RWPE1 (cell line): ENCODE measurements around the gene KIF27.
"Not testable (repeated sequence)": the region's sequence is repeated elsewhere in the genome, so short reads cannot be mapped to it uniquely, and the experiment has no call there.

Experiments used
- CTCF ChIA-PET: fragments of 350-600 bp; sonication (Branson Sonifier 250); formaldehyde crosslinking; extraction: SDS; loops from one replicate; lab custom pipeline; 2021; lab: Yijun Ruan, JAX
- POLR2A ChIA-PET: fragments of 400-600 bp; formaldehyde crosslinking; extraction: SDS; loops from one replicate; lab custom pipeline; 2020; ENCODE audit warnings: antibody characterized with exemption; ENCODE audit not compliant: low non-redundant PET; lab: Yijun Ruan, JAX
- DNase-seq: peaks from one replicate; pipeline ENCODE4 v3.0.0; 2012; ENCODE audit warnings: low spot score
- H3K27ac ChIP-seq: fragments of 450-650 bp; 2 replicates; pipeline ENCODE4 v1.5.1; 2017
- TF ChIP-seq, protein P1 (sequence below): fragments of 450-650 bp; conservative IDR thresholded peaks from 2 replicates; pipeline ENCODE4 v1.5.1; 2017; ENCODE audit warnings: low read depth, mild to moderate bottlenecking

Gene KIF27

DNA sequence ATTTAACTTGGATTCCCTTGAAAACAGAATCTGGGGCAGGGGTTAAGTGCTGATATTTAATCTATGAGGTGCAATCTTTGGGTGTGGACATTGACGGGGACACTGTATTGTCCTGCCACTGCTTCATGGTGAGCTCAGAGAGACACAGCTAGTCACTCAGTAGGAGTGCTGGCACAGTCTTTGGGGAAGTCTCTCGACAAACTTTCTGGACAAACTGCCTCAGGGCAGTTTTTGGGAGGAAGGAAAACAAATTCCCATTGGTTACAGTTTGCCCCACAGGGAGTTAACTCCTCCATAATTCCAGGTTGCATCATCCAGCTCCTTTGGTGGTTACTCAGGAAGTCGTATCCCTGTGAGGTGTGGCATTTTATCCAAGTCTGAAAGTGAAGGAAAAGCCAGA lies 40.9 kb upstream of the KIF27 start:
- DNase-seq, result peak; percentile 46
- peak overlapping the region; percentile 68 for H3K27ac ChIP-seq
- CTCF ChIA-PET, result interaction anchor here (1.2 kb wide), 1 partner anchor 25 kb away, joined by 4 read pairs; no protein-coding TSS in a partner anchor
- POLR2A ChIA-PET, result no interaction called here
- TF ChIP-seq, protein P1, sequence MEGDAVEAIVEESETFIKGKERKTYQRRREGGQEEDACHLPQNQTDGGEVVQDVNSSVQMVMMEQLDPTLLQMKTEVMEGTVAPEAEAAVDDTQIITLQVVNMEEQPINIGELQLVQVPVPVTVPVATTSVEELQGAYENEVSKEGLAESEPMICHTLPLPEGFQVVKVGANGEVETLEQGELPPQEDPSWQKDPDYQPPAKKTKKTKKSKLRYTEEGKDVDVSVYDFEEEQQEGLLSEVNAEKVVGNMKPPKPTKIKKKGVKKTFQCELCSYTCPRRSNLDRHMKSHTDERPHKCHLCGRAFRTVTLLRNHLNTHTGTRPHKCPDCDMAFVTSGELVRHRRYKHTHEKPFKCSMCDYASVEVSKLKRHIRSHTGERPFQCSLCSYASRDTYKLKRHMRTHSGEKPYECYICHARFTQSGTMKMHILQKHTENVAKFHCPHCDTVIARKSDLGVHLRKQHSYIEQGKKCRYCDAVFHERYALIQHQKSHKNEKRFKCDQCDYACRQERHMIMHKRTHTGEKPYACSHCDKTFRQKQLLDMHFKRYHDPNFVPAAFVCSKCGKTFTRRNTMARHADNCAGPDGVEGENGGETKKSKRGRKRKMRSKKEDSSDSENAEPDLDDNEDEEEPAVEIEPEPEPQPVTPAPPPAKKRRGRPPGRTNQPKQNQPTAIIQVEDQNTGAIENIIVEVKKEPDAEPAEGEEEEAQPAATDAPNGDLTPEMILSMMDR, result no peak

DNA sequence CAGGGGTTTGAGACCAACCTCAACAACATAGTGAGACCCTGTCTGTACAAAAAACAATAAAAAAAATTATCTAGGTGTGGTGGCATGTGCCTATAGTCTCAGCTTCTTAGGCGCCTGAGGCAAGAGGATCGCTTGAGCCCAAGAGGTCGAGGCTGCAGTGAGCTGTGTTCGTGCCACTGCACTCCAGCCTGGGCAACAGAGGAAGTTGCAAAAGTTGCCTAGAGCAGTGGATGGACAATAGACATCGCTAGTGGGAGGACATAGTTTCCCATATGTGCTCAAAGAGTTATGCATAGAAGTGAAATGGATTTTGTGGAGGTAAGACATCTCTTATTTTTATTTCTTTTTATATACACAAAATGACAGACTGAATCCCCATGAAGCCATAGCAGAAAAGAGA lies 39.8 kb upstream of the KIF27 start:
- CTCF ChIA-PET, result interaction anchor here (0.6 to 1.3 kb wide), 2 partner anchors 24 to 1990 kb away, joined by 3 to 4 read pairs; no protein-coding TSS in a partner anchor
- POLR2A ChIA-PET, result no interaction called here
- TF ChIP-seq, protein P1, result no peak
- H3K27ac ChIP-seq, result no peak overlapping the region
- no peak for DNase-seq

DNA sequence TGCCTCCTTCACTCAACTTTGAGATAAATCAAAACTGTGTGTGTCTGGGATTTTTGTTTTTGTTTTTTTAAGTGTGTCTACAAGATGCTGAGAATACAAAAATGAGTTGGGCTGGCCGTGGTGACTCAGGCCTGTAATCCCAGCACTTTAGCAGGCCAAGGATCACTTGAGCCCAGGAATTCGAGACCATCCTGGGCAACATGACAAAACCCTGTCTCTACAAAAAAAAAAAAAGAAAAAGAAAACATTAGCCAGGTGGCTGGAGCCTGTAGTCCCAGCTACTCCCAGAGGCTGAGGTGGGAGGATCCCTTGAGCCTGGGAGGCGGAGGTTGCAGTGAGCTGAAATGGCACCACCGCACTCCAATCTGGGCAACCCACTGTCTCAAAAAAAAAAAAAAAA lies 37.8 kb upstream of the KIF27 start:
- TF ChIP-seq, protein P1, result no peak
- POLR2A ChIA-PET, result interaction anchor here (0.7 kb wide), 1 partner anchor 177 kb away, joined by 3 read pairs; no protein-coding TSS in a partner anchor
- CTCF ChIA-PET, result no interaction called here

DNA sequence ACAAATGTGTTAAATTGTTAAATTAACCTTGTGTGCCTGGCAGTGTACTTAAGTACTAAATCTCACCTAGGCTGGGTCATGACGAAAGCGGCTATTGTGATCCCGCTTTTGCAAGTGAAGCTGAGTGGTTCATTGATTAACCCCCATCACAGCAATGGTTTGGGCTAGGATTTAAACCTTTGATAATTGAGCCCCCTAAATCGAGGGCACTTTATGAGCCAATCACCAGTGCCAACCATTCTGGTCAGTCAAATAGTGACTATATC lies 35.9 kb upstream of the KIF27 start:
- POLR2A ChIA-PET, result no interaction called here
- TF ChIP-seq, protein P1, result no peak
- no peak for DNase-seq
- H3K27ac ChIP-seq, result peak overlapping the region; percentile 95
- CTCF ChIA-PET, result no interaction called here

More for the DNA sequence above, 37.8 kb upstream of the KIF27 start:
- peak overlapping the region; percentile 80 for H3K27ac ChIP-seq
- no peak for DNase-seq

DNA sequence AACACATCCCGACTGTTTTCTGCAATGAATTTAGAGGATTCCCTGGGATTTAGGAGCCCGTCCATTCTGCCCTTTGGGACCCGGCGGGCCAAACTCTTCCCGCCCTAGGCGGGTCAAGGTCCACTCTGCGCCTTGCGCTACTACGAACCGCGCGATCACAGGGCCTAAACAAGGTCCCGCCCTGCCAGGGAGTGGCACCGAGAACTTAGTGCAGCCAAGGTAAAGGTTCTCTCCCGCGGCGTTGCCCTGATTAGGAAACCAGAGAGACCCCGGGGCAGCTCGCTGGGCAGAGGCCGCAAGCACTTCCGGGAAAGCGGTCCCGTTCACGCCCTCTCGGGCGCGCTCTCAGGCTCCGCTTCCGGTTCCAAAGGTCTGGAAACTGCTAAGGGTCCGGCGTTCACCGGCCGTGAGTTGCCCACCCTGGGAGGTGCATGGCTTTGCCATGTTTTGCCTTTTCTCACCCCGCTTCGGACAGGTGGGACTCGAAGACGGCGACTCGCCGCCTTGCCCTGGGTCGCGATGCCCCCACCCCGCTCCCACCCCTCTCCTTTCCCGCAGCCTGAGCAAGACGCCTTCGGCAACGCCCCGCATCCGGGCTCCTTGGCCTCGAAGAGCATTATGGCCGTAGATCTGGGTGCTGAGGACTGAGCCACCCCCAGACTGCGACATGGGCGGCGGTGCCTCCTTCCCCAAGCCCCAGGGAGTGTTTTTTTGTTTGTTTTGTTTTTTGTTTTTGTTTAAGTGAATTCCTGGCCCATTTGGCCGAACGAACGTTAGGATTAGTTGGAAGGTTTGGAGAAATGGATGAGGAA lies 35.4 kb upstream of the KIF27 start:
- ChIA-PET CTCF (interaction anchor here (1.0 kb wide), 1 partner anchor 304 kb away, joined by 6 read pairs; no protein-coding TSS in a partner anchor), POLR2A (interaction anchor here (1.0 kb wide), 1 partner anchor 10 kb away, joined by 3 read pairs; no protein-coding TSS in a partner anchor)
- peak; percentile 76 for DNase-seq
- TF ChIP-seq, protein P1, result no peak
- H3K27ac ChIP-seq, result peak overlapping the region; percentile 95

DNA sequence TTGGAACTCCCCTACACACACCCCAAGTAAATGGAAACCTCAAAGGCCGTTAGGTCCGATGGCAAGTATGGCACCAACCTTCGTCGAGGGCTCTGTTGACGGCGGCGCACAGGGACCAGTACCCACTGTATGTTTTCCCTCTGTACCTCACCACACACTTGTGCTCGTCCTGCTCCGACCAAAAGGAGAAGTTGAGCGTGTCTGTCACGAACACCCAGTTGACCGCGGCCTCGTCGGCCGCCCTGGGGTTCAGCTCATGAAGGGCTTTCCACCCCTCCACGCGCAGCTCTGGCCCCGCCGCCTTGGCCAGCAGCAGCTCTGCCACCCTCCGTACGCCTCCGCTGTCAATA lies 34.8 kb upstream of the KIF27 start:
- DNase-seq, result no peak
- peak overlapping the region; percentile 95 for H3K27ac ChIP-seq
- TF ChIP-seq, protein P1, result no peak
- CTCF ChIA-PET, result interaction anchor here (1.0 kb wide), 1 partner anchor 305 kb away, joined by 6 read pairs; no protein-coding TSS in a partner anchor
- POLR2A ChIA-PET, result interaction anchor here (0.6 to 1.0 kb wide), 2 partner anchors 11 to 32 kb away, joined by 3 read pairs; no protein-coding TSS in a partner anchor

DNA sequence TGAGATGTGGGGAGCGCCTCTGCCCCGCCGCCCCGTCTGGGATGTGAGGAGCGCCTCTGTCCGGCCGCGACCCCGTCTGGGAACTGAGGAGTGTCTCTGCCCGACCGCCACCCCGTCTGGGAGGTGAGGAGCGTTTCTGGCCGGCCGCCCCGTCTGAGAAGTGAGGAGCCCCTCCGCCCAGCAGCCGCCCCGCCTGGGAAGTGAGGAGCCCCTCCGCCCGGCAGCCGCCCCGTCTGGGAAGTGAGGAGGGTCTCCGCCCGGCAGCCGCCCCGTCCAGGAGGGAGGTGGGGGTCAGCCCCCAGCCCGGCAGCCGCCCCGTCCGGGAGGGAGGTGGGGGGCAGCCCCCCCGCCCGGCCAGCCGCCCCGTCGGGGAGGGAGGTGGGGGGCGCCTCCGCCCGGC lies 26.9 kb upstream of the KIF27 start:
- POLR2A ChIA-PET, CTCF ChIA-PET, H3K27ac ChIP-seq, DNase-seq: not testable (repeated sequence)
